GM18517 (cell line): ENCODE results near the gene ELOVL1.
"Not testable (repeated sequence)": the region's sequence is repeated elsewhere in the genome, so short reads cannot be mapped to it uniquely, and the experiment has no call there.

Source experiments
- ATAC-seq: cut with Tn5 transposase; IDR thresholded peaks from one replicate; pipeline ENCODE4 v1.9.1; 2021; ENCODE audit warnings: mild to moderate bottlenecking, moderate library complexity; ENCODE audit not compliant: unreplicated experiment

Gene ELOVL1

GRCh38 chr1:43382027-43382779, 14.4 kb upstream of the ELOVL1 start:
- no peak for ATAC-seq

GRCh38 chr1:43381612-43382011, 13.8 kb upstream of the ELOVL1 start:
- ATAC-seq, result no peak

- no peak for ATAC-seq
Observed at GRCh38 chr1:43379476-43379875, 11.7 kb upstream of the ELOVL1 start.

GRCh38 chr1:43377831-43378230, 10.0 kb upstream of the ELOVL1 start:
- ATAC-seq, result no peak

GRCh38 chr1:43376723-43377235, 9.0 kb upstream of the ELOVL1 start:
- no peak for ATAC-seq

- no peak for ATAC-seq
Observed at GRCh38 chr1:43373066-43373940, 5.5 kb upstream of the ELOVL1 start.

- no peak for ATAC-seq
Observed at GRCh38 chr1:43372172-43372571, 4.4 kb upstream of the ELOVL1 start.

GRCh38 chr1:43370564-43370963, 2.8 kb upstream of the ELOVL1 start:
- no peak for ATAC-seq

GRCh38 chr1:43369779-43370178, 2.0 kb upstream of the ELOVL1 start:
- ATAC-seq, result not testable (repeated sequence)

GRCh38 chr1:43368646-43369020, 822 bp upstream of the ELOVL1 start:
- peak; percentile 2 for ATAC-seq

GRCh38 chr1:43367026-43367903, 546 bp downstream of the ELOVL1 start:
- peak; percentile 40 for ATAC-seq

- ATAC-seq, result no peak
Observed at GRCh38 chr1:43366601-43367025, 1.2 kb downstream of the ELOVL1 start.

- no peak for ATAC-seq
Observed at GRCh38 chr1:43366179-43366578, 1.6 kb downstream of the ELOVL1 start.

- ATAC-seq, result no peak
Observed at GRCh38 chr1:43365678-43366077, 2.1 kb downstream of the ELOVL1 start.

GRCh38 chr1:43363935-43364525, 3.8 kb downstream of the ELOVL1 start:
- ATAC-seq, result no peak

- no peak for ATAC-seq
Observed at GRCh38 chr1:43363283-43363934, 4.4 kb downstream of the ELOVL1 start.

GRCh38 chr1:43360616-43361015, 7.2 kb downstream of the ELOVL1 start:
- ATAC-seq, result no peak

GRCh38 chr1:43359696-43360095, 8.1 kb downstream of the ELOVL1 start:
- ATAC-seq, result no peak

- ATAC-seq, result peak; percentile 90
Observed at GRCh38 chr1:43358746-43359693, 8.8 kb downstream of the ELOVL1 start, which contains the start of gene CDC20. Gene CDC20, plus strand, starts transcription at chr1:43358981. Its CDS starts 235 bp downstream, at chr1:43359216.
